HEK293 (cell line): ENCODE data around the gene MTURN.

Source experiments
- CTCF ChIA-PET: fragments of 350-600 bp; formaldehyde crosslinking; extraction: SDS; loops from one replicate; lab custom pipeline; 2021; ENCODE audit warnings: antibody characterized with exemption; lab: Yijun Ruan, JAX
- POLR2A ChIA-PET: fragments of 300-600 bp; formaldehyde crosslinking; extraction: SDS; loops from one replicate; lab custom pipeline; 2020; ENCODE audit warnings: antibody characterized with exemption, inconsistent platforms; lab: Yijun Ruan, JAX
- H3K27ac ChIP-seq: fragments of 200-500 bp; sonication (Bioruptor generic); 2 replicates; pipeline ENCODE4 v1.5.1; 2014; ENCODE audit warnings: low read depth, low read length, control low read depth, inconsistent platforms; ENCODE audit errors: extremely low read depth
- H3K36me3 ChIP-seq, 2 experiments: fragments of 200-500 bp in 1 of 2; sonication (Bioruptor generic) in 1 of 2; 1 replicate in 1 of 2; 2 replicates in 1 of 2; pipeline ENCODE4 v1.5.1; 2014 to 2017; ENCODE audit warnings: inconsistent platforms in 2 of 2, low read length in 2 of 2; ENCODE audit not compliant: control insufficient read depth in 2 of 2, insufficient read depth in 1 of 2
- H3K4me1 ChIP-seq: fragments of 200-500 bp; sonication (Bioruptor generic); 2 replicates; pipeline ENCODE4 v1.5.1; 2014; ENCODE audit warnings: mild to moderate bottlenecking, low read length, inconsistent platforms; ENCODE audit not compliant: control insufficient read depth, insufficient read depth
- H3K4me3 ChIP-seq: 2 replicates; pipeline ENCODE4 v1.5.1; 2011; ENCODE audit warnings: low read depth, mild to moderate bottlenecking, control low read depth, low read length, moderate library complexity
- H3K9me3 ChIP-seq: fragments of 200-500 bp; sonication (Bioruptor generic); 2 replicates; pipeline ENCODE4 v1.5.1; 2014; ENCODE audit warnings: low read depth, low read length, inconsistent platforms; ENCODE audit not compliant: control insufficient read depth, insufficient read depth
- KLF1 ChIP-seq: fragments of 450-650 bp; formaldehyde crosslinking; IDR thresholded peaks from 2 replicates; pipeline ENCODE4 v1.5.1; 2016; ENCODE audit warnings: missing biosample characterization, missing genetic modification characterization
- SP3 ChIP-seq: fragments of 450-650 bp; formaldehyde crosslinking; IDR thresholded peaks from 2 replicates; pipeline ENCODE4 v1.5.1; 2016; ENCODE audit warnings: missing biosample characterization, missing genetic modification characterization
- WT1 ChIP-seq: fragments of 450-650 bp; formaldehyde crosslinking; IDR thresholded peaks from 2 replicates; pipeline ENCODE4 v1.5.1; 2016; ENCODE audit warnings: missing biosample characterization, missing genetic modification characterization
- ZNF23 ChIP-seq: fragments of 450-650 bp; formaldehyde crosslinking; IDR thresholded peaks from 2 replicates; pipeline ENCODE4 v1.5.1; 2016; ENCODE audit warnings: missing biosample characterization, missing genetic modification characterization, borderline replicate concordance
- ZNF239 ChIP-seq: fragments of 450-650 bp; formaldehyde crosslinking; IDR thresholded peaks from 2 replicates; pipeline ENCODE4 v1.5.1; 2016; ENCODE audit warnings: missing biosample characterization, missing genetic modification characterization
- ZNF302 ChIP-seq: fragments of 450-650 bp; formaldehyde crosslinking; IDR thresholded peaks from 2 replicates; pipeline ENCODE4 v1.5.1; 2016; ENCODE audit warnings: missing biosample characterization, missing genetic modification characterization, low read depth
- ZNF433 ChIP-seq: fragments of 450-650 bp; formaldehyde crosslinking; IDR thresholded peaks from 2 replicates; pipeline ENCODE4 v1.5.1; 2016; ENCODE audit warnings: missing biosample characterization, missing genetic modification characterization, low read depth
- ZNF558 ChIP-seq: fragments of 450-650 bp; formaldehyde crosslinking; IDR thresholded peaks from 2 replicates; pipeline ENCODE4 v1.5.1; 2016; ENCODE audit warnings: missing biosample characterization, missing genetic modification characterization
- ZNF624 ChIP-seq: fragments of 450-650 bp; formaldehyde crosslinking; IDR thresholded peaks from 2 replicates; pipeline ENCODE4 v1.5.1; 2017; ENCODE audit warnings: missing biosample characterization, missing genetic modification characterization
- ZNF837 ChIP-seq: fragments of 450-650 bp; formaldehyde crosslinking; IDR thresholded peaks from 2 replicates; pipeline ENCODE4 v1.5.1; 2016; ENCODE audit warnings: missing biosample characterization, missing genetic modification characterization
- TF ChIP-seq, protein P1 (sequence below): fragments of 450-650 bp; IDR thresholded peaks from 2 replicates; pipeline ENCODE4 v1.5.1; 2018; ENCODE audit warnings: missing biosample characterization, missing genetic modification characterization
- TF ChIP-seq, protein P2 (sequence below): fragments of 450-650 bp; formaldehyde crosslinking; IDR thresholded peaks from 2 replicates; pipeline ENCODE4 v1.5.1; 2017; ENCODE audit warnings: missing biosample characterization, missing genetic modification characterization
- TF ChIP-seq, protein P3 (sequence below): fragments of 450-650 bp; formaldehyde crosslinking; IDR thresholded peaks from 2 replicates; pipeline ENCODE4 v1.5.1; 2017; ENCODE audit warnings: missing biosample characterization, missing genetic modification characterization
- TF ChIP-seq, protein P4 (sequence below): fragments of 450-650 bp; formaldehyde crosslinking; IDR thresholded peaks from 2 replicates; pipeline ENCODE4 v1.5.1; 2017; ENCODE audit warnings: missing biosample characterization, missing genetic modification characterization
- TF ChIP-seq, protein P5 (sequence below): fragments of 450-650 bp; formaldehyde crosslinking; IDR thresholded peaks from 2 replicates; pipeline ENCODE4 v1.5.1; 2016; ENCODE audit warnings: missing biosample characterization, missing genetic modification characterization
- TF ChIP-seq, protein P6 (sequence below): fragments of 450-650 bp; IDR thresholded peaks from 2 replicates; pipeline ENCODE4 v1.5.1; 2018; ENCODE audit warnings: missing biosample characterization, mild to moderate bottlenecking, missing genetic modification characterization
- TF ChIP-seq, protein P7 (sequence below): fragments of 450-650 bp; formaldehyde crosslinking; IDR thresholded peaks from 2 replicates; pipeline ENCODE4 v1.5.1; 2016; ENCODE audit warnings: missing biosample characterization, missing genetic modification characterization

MTURN gene

DNA sequence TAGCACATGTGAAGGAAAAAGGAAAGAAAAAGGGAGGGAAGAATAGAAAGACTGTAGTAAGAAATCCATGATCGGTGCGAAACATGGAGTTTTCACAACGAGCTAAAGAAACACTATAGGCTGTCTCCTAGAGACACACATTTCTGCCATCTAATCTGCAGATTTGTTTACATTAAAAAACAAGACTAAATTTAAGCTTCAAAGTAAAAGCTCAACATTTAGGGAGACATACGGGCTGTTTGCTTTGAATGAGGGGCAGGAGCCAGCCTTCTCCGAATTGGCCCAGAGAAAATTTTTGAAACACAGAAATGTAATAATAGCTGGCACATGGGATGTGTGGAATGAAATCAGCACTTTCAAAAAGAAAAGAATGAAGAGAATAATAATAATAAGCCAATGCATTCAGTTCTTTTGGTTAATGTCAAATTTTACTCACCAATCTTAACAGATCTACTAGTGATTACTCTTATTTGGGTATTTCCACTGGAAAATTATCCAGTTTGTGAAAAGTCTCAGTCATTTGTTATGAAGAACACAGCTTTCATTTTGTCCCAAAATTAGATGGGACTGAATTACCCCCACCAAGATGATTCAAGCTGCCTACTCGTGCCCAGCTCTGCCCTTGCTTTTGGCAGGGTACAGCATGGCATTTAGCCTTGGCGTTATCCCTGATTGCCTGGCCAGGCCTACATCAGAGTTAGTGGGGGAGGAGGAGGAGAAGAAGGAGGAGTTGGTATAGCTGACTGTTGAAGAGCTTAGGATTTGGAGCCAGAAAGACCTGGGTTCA, 47.1 kb downstream of the MTURN start:
- POLR2A ChIA-PET = no interaction called here

DNA sequence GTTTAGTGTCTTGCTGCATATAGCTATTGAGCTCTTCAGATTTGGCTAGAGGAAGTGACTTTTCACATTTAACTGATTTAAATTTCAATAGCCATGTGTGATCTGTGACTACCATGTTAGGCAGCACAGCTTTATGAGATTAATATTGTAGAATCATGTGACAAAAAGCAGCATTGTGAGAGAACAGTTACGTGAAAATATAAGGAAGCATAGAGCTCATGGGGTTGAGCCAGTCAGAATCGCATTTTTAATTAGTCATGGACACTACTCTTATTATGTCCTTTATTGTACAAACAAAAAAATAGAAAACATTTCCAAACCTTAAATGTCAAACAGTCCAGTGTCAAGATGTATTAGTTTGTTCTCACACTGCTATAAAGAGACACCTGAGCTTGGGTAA, 48.0 kb downstream of the MTURN start:
- Histone ChIP-seq H3K36me3 (no peaks in the 10 kb centered on the region), H3K4me3 (no peak overlapping the region), H3K9me3 (no peaks in the 10 kb centered on the region), H3K4me1 (no peaks in the 10 kb centered on the region), H3K27ac (no peak overlapping the region)
- ChIA-PET POLR2A (interaction anchor here (1.3 kb wide), 1 partner anchor 10 kb away, joined by 4 read pairs; no protein-coding TSS in a partner anchor), CTCF (interaction anchor here (0.6 to 2.4 kb wide), 3 partner anchors 11 to 121 kb away, joined by 3 to 13 read pairs (median 3); no protein-coding TSS in a partner anchor)
- TF ChIP-seq ZNF558 = no peak

More for the DNA sequence above, 47.1 kb downstream of the MTURN start:
- Histone ChIP-seq H3K9me3 (no peaks in the 10 kb centered on the region), H3K4me1 (no peaks in the 10 kb centered on the region), H3K4me3 (no peak overlapping the region), H3K36me3 (no peaks in the 10 kb centered on the region), H3K27ac (no peak overlapping the region)
- CTCF ChIA-PET = interaction anchor here (1.2 to 2.4 kb wide), 2 partner anchors 18 to 120 kb away, joined by 3 to 13 read pairs; no protein-coding TSS in a partner anchor
- TF ChIP-seq ZNF302 = no peak
- no peak for TF ChIP-seq ZNF239 (tag by site-specific recombination)

DNA sequence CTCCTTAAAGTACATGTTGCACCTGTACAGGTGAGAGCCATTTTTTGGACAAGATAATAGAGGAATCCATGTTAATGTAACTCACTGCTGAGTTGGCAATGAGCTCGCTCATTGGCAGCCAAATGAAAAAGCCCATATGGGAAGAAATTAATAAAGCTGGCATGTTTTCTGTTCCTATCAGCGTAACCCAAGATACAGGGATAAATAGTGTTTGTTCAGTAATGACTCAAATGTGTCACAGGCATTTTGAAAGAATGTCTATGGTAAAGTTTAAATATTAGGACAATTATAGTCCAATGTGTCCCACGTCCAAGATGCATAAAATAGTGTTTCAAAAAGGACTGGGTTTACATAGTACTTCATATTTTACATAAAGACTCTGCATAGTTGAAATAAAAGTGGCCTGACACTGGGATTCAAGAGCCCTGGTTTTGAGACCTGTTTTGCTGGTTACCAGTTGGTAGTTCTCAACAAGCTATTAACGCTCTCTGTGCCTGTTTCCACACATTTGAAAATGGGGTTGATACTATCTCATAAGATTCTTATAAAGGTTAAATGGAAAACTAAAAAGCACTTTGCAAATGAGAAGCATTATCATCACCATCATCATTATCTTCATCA, 49.1 kb downstream of the MTURN start:
- POLR2A ChIA-PET = interaction anchor here (1.3 kb wide), 1 partner anchor 11 kb away, joined by 4 read pairs; no protein-coding TSS in a partner anchor
- Histone ChIP-seq H3K9me3 (no peaks in the 10 kb centered on the region), H3K36me3 (no peaks in the 10 kb centered on the region), H3K27ac (no peak overlapping the region), H3K4me1 (no peaks in the 10 kb centered on the region), H3K4me3 (no peak overlapping the region)
- CTCF ChIA-PET = interaction anchor here (2.4 kb wide), 1 partner anchor 20 kb away, joined by 13 read pairs; no protein-coding TSS in a partner anchor
- TF ChIP-seq ZNF837 (no peak), ZNF302 (no peak), ZNF624 (tag by site-specific recombination) (no peak), WT1 (no peak), ZNF23 (no peak), SP3 (no peak), ZNF433 (tag by site-specific recombination) (no peak), KLF1 (no peak)
- TF ChIP-seq, protein P1, sequence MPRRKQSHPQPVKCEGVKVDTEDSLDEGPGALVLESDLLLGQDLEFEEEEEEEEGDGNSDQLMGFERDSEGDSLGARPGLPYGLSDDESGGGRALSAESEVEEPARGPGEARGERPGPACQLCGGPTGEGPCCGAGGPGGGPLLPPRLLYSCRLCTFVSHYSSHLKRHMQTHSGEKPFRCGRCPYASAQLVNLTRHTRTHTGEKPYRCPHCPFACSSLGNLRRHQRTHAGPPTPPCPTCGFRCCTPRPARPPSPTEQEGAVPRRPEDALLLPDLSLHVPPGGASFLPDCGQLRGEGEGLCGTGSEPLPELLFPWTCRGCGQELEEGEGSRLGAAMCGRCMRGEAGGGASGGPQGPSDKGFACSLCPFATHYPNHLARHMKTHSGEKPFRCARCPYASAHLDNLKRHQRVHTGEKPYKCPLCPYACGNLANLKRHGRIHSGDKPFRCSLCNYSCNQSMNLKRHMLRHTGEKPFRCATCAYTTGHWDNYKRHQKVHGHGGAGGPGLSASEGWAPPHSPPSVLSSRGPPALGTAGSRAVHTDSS (tag by site-specific recombination) = no peak
- TF ChIP-seq, protein P2, sequence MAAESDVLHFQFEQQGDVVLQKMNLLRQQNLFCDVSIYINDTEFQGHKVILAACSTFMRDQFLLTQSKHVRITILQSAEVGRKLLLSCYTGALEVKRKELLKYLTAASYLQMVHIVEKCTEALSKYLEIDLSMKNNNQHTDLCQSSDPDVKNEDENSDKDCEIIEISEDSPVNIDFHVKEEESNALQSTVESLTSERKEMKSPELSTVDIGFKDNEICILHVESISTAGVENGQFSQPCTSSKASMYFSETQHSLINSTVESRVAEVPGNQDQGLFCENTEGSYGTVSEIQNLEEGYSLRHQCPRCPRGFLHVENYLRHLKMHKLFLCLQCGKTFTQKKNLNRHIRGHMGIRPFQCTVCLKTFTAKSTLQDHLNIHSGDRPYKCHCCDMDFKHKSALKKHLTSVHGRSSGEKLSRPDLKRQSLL (tag by site-specific recombination) = no peak
- TF ChIP-seq, protein P3, sequence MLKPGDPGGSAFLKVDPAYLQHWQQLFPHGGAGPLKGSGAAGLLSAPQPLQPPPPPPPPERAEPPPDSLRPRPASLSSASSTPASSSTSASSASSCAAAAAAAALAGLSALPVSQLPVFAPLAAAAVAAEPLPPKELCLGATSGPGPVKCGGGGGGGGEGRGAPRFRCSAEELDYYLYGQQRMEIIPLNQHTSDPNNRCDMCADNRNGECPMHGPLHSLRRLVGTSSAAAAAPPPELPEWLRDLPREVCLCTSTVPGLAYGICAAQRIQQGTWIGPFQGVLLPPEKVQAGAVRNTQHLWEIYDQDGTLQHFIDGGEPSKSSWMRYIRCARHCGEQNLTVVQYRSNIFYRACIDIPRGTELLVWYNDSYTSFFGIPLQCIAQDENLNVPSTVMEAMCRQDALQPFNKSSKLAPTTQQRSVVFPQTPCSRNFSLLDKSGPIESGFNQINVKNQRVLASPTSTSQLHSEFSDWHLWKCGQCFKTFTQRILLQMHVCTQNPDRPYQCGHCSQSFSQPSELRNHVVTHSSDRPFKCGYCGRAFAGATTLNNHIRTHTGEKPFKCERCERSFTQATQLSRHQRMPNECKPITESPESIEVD (tag by site-specific recombination) = no peak
- TF ChIP-seq, protein P4, sequence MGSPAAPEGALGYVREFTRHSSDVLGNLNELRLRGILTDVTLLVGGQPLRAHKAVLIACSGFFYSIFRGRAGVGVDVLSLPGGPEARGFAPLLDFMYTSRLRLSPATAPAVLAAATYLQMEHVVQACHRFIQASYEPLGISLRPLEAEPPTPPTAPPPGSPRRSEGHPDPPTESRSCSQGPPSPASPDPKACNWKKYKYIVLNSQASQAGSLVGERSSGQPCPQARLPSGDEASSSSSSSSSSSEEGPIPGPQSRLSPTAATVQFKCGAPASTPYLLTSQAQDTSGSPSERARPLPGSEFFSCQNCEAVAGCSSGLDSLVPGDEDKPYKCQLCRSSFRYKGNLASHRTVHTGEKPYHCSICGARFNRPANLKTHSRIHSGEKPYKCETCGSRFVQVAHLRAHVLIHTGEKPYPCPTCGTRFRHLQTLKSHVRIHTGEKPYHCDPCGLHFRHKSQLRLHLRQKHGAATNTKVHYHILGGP (tag by site-specific recombination) = no peak
- TF ChIP-seq, protein P5, sequence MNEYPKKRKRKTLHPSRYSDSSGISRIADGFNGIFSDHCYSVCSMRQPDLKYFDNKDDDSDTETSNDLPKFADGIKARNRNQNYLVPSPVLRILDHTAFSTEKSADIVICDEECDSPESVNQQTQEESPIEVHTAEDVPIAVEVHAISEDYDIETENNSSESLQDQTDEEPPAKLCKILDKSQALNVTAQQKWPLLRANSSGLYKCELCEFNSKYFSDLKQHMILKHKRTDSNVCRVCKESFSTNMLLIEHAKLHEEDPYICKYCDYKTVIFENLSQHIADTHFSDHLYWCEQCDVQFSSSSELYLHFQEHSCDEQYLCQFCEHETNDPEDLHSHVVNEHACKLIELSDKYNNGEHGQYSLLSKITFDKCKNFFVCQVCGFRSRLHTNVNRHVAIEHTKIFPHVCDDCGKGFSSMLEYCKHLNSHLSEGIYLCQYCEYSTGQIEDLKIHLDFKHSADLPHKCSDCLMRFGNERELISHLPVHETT (tag by site-specific recombination) = no peak
- TF ChIP-seq, protein P6, sequence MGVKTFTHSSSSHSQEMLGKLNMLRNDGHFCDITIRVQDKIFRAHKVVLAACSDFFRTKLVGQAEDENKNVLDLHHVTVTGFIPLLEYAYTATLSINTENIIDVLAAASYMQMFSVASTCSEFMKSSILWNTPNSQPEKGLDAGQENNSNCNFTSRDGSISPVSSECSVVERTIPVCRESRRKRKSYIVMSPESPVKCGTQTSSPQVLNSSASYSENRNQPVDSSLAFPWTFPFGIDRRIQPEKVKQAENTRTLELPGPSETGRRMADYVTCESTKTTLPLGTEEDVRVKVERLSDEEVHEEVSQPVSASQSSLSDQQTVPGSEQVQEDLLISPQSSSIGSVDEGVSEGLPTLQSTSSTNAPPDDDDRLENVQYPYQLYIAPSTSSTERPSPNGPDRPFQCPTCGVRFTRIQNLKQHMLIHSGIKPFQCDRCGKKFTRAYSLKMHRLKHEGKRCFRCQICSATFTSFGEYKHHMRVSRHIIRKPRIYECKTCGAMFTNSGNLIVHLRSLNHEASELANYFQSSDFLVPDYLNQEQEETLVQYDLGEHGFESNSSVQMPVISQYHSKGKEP = no peak
- TF ChIP-seq, protein P7, sequence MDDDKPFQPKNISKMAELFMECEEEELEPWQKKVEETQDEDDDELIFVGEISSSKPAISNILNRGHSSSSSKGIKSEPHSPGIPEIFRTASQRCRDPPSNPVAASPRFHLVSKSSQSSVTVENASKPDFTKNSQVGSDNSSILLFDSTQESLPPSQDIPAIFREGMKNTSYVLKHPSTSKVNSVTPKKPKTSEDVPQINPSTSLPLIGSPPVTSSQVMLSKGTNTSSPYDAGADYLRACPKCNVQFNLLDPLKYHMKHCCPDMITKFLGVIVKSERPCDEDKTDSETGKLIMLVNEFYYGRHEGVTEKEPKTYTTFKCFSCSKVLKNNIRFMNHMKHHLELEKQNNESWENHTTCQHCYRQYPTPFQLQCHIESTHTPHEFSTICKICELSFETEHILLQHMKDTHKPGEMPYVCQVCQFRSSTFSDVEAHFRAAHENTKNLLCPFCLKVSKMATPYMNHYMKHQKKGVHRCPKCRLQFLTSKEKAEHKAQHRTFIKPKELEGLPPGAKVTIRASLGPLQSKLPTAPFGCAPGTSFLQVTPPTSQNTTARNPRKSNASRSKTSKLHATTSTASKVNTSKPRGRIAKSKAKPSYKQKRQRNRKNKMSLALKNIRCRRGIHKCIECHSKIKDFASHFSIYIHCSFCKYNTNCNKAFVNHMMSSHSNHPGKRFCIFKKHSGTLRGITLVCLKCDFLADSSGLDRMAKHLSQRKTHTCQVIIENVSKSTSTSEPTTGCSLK (tag by site-specific recombination) = no peak
